GM19463 (cell line): ENCODE measurements around the gene NOL4L.

Experiments used
- ATAC-seq: cut with Tn5 transposase; IDR thresholded peaks from one replicate; pipeline ENCODE4 v1.9.1; 2021; ENCODE audit warnings: mild to moderate bottlenecking, moderate library complexity; ENCODE audit not compliant: unreplicated experiment

NOL4L gene

DNA sequence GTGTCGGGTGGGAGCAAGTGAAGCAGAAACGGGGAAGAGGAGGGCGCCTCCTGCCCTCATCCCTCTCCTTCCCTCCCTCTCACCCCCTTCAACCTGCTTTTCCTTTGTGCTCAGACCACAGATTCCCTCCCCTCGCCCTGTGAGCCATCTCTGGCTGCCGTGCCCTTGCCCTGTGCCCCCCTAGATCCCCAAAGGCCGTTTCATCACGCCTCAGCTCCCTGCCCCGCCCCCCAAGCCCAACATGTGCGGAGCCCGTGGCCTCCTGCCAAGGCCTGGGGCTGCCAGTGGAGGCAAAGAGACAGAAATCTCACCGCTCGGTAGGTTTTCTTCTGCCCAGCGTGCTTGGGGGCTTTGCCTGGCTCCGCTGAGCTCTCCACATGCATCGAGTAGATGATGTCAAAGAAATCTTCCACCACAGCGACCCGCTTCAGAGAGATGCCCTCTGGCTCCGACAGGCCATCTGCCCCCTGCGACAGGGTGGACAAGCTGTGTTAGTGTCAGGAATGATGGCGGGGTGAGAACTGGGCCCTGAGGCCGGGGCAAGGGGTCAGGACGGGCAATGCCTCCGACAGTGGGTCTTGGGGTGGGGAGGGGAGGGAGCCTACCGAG, 57.6 kb downstream of the NOL4L start:
- ATAC-seq: no peak

DNA sequence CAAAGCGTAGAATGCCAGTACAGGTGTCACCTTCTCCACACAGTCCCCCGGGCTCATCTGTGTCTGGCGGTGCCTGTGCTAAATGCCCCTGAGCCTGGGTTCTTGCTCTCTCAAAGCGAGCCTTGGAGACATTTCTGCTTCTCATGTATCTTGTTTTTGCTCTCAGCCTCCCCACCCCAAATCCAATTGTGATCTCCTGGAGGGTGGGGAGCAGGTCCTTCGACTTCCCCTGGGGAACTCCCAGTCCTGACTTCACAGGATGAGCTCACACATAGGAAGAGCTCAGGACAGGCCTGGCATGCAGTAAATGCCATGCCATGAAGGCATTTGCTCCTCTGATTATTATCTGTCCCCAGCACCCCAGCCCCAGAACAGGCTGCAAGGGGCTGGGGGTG, 58.1 kb downstream of the NOL4L start:
- no peak for ATAC-seq

- no peak for ATAC-seq
Measured at GRCh38 chr20:32526541-32526940, 58.6 kb downstream of the NOL4L start.

- ATAC-seq: no peak
Measured at GRCh38 chr20:32526125-32526524, 59.0 kb downstream of the NOL4L start.

GRCh38 chr20:32524829-32525501, 60.2 kb downstream of the NOL4L start:
- no peak for ATAC-seq

- no peak for ATAC-seq
Measured at GRCh38 chr20:32523613-32524213, 61.4 kb downstream of the NOL4L start.

DNA sequence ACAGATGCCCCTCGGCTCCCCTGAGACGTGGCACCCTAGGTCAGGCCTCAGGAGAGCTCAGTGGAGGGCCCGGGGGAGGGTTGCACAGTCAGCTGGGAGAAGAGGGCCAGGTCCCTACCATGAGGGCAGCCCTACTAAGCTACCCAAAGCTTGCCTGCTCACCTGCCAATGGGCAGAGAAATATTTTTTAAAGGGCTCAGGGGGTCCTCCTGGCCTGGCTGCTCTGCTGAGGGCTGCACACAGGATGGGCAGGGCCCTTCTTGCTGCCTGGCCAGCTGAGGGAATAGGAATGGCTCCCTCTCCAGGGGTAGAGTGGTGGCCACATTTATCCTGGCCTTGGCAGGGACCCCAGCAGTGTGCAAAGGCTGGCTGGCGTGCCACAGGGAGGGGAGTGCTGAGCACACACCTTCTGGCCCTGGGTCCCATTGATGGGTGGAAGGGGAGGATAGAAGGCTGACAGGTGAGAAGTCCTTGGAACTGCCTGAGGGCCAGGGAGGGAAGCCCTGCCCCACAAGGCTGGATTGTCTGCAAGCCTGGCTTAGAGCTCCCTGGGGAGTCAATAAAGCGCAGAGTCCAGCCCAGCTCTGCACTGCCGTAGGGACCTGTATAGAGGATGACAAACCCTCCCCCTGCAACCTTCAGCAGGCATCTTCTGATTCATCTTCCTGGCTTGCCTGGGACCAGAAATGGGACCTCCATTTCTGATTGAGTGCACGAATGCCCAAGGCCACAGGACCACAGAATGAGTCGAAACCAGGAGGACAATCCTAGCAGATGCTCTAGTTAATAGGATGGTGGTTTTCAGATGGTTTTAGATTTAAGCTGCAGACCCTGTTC, 62.1 kb downstream of the NOL4L start:
- ATAC-seq: no peak

DNA sequence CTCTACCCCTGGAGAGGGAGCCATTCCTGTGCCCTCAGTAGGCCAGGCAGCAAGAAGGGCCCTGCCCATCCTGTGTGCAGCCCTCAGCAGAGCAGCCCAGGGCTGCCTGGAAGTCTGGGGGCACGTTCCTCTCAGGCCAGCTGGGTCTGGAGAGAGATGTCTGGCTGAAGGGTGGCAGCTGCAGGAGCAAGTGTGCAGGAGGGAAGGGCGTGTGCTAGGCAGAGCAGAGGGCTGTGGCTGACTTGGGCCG, 62.7 kb downstream of the NOL4L start:
- no peak for ATAC-seq

- no peak for ATAC-seq
Measured at GRCh38 chr20:32521780-32522525, 63.2 kb downstream of the NOL4L start.

GRCh38 chr20:32520927-32521203, 64.3 kb downstream of the NOL4L start:
- no peak for ATAC-seq

GRCh38 chr20:32519381-32519730, 65.8 kb downstream of the NOL4L start:
- no peak for ATAC-seq

GRCh38 chr20:32518593-32519380, 66.3 kb downstream of the NOL4L start:
- ATAC-seq: no peak

DNA sequence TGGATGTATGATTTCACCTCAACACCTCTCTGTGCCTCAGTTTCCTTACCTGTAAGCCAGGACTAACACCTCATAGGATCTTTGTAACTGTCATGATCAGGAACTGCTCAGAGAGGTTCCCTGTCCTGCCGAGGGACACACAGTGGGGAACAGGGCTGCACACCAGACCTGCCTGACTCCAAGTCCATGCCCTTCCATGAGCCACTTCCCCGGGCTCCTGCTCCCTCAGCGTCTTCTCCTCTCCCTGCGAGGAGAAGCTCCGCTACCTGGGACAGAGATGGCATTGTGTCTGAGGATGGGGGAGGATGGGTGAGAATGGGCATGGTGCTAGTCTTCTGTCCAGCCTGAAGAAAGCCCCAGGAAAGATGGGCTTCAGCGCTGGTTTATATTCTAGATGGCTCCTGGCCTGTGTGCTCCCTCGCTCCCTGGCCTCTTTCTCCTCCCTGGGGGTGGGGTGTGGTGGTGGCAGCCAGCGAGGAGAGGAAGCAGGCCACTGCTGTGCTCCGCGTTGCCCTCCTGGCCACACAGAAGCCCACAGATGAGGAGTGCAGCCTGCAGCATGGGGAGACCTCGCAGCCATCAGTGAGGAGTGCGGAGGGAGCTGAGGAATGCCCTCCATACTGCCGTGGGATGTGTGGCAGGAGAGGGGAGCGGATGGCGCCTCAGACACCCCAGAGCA, 67.1 kb downstream of the NOL4L start:
- no peak for ATAC-seq

DNA sequence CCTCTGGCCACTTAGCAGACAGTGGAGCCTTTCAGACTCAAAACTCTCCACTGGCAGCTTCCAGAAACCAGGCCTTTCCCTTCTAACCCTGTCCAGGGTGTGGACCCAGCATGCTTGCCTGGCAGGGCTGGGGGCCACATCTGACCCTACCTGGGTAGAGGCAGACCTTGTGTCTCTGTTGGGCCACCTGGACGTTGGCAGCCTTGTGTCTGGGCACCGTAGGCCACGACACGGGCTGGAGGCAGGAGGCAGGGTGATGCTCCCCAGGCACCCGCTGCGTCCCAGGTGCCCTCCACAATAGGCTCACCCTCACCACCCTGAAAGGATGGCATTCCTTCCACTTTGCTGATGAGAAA, 67.6 kb downstream of the NOL4L start:
- ATAC-seq: no peak

DNA sequence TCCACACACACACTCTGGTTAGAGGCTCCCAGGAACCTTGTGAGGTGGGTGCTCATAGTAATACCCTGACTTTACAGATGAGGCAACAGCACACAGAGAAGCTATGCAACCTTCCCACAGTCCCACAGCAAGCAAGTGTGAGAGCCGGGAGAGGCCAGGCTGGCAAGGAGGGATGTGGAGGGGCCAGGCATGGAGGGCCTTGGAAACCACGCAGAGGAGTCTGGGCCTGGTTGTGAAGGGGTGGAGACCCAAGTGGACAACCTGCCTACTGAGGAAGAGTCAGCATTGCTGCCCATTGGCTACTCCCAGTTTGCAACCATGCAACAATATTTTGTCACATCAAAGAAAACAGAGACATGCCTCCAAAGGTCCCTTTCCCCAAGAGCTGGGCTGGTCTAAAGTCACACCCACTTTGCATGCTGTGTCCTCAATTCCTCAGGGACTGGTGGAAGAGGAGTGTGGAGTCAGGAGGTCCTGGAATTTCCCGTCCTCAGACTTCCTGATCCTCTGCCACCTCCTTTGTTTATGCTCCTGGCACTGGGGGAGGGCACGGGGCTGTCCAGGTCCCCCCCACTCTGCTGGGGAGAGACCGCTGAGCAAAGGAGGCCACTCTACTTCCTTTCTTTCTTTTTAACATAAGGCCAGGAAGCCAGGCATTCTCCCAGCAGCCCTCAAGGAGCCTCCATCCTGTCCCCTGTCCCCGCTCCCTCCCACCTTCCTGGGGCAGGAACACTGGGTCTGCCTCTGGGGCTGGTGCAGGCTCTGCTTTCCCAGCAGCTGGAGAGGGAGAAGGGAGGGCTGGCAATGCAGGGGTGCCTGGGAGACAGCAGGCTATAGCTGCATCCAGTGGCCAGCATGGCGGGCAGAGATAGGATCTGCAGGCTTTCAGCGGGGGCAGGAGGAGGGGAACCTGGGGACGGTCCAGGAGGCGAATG, 68.3 kb downstream of the NOL4L start:
- no peak for ATAC-seq

DNA sequence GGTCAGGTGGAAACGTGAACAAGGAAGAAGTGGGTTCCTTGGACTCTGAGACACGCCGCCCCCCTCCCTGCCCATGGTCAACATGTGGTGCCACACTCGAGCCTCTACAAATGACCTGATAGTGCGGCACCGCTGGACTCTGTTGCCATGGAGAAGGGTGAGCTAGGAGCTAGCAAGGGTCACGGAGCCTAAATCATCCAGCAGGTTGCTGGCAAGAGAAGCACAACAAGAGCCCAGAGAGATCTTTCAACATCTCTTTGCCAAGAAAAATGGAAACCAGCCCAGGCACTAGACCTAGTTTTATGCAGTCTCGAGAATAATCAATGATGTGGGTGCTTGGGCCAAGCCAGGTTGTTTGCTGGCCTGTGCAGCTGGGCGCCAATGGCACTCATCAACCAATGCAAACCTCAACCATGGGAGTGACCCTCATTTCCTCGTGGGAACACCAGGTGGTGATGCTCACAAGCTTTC, 69.5 kb downstream of the NOL4L start:
- no peak for ATAC-seq

- no peak for ATAC-seq
Measured at GRCh38 chr20:32514760-32515159, 70.4 kb downstream of the NOL4L start.

DNA sequence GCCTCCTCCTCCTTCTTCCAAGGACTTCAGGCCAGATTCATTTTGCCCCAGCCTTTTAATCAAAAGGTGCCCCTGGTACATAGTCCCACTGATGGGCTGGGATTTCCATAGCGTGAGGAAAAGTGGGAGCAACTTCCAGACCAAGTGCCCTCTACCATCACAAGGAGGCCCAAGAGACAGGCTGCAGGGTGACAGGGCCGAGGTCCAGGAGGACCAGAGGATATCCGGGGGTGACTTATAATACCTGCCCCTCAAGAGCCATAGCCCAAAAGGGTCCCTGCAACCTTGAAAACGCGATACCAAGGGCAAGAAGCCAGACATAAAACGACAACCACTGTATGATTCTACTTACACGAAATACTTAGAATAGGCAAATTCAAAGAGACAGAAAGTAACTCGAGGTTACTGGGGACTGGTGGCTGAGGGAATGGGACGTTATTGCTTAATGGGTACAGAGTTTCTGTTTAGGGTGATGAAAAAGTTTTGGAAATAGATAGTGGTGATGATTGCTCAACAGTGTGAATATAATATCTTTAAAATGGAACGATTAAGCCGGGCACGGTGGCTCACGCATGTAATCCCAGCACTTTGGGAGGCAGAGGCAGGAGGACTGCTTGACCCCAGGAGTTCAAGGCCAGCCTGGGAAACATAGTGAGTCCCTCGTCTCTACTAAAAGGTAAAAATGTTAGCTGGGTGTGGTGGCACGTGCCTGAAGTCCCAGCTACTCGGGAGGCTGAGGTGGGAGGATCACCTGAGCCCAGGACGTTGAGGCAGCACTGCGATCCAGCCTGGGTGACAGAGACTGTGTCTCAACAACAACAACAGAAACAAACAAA, 71.9 kb downstream of the NOL4L start:
- no peak for ATAC-seq
